ENCODE measurements around the gene DPF3.

Gene DPF3

GRCh38 chr14:72590577-72590976 is 303.3 kb downstream of the DPF3 start:
- no peak for DNase-seq

GRCh38 chr14:72589652-72590051 is 304.2 kb downstream of the DPF3 start:
- DNase-seq = no peak

GRCh38 chr14:72588521-72588920 is 305.4 kb downstream of the DPF3 start:
- no peak for DNase-seq

- DNase-seq = no peak
These were observed 310.3 kb downstream of the DPF3 start for GRCh38 chr14:72583316-72584272.

GRCh38 chr14:72582582-72582981 is 311.3 kb downstream of the DPF3 start:
- DNase-seq = no peak

GRCh38 chr14:72578514-72578913 is 315.4 kb downstream of the DPF3 start:
- no peak for DNase-seq

- DNase-seq = no peak
These were observed 316.4 kb downstream of the DPF3 start for GRCh38 chr14:72577521-72577920.

- peak; percentile 21 for DNase-seq
These were observed 317.6 kb downstream of the DPF3 start for GRCh38 chr14:72576258-72576657.

- DNase-seq = no peak
These were observed 319.2 kb downstream of the DPF3 start for GRCh38 chr14:72574715-72575114.

GRCh38 chr14:72573725-72574417 is 320.0 kb downstream of the DPF3 start:
- DNase-seq = no peak
